HT-29 (cell line): Measurements from ENCODE around the gene PLXNA3. TPM values are rescaled to one million over a fixed set of nuclear protein-coding genes. Genes with fewer than 3 reads are reported as not detected.
A peak's percentile ranks its signal among the peaks of the same experiment; 100 is the strongest.

Experiments used
- DNase-seq: peaks from one replicate; pipeline ENCODE4 v3.0.0-alpha.2; 2015; ENCODE audit warnings: low spot score
- total RNA-seq: library from RNA; depleted of rRNA; stranded (reverse); fragments of >200 nt; shearing (Covaris generic); gene quantifications from 2 replicates; pipeline ENCODE4 v1.2.3, GENCODE V29; 2014

The PLXNA3 gene
- total RNA-seq, 1 experiment from 2014 or later = 33.6 TPM

DNA sequence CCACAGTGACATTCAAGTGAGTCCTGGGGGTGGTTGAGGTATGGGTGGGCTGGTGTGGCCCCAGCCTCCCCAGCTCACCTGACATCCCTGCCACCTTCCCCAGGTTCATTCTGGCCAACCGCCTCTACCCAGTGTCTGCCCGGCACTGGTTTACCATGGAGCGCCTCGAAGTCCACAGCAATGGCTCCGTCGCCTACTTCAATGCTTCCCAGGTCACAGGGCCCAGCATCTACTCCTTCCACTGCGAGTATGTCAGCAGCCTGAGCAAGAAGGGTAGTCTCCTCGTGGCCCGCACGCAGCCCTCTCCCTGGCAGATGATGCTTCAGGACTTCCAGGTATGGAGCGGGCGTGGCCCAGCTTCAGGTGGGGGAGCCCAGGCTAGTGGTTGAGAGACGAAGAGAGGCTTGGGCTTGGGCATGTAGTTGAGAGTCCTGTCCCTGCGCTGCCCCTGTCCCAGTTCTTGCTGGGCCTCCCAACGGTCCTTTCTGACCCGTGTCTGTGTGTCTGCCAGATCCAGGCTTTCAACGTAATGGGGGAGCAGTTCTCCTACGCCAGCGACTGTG lies 22.8 kb upstream of the PLXNA3 start:
- no peak for DNase-seq

DNA sequence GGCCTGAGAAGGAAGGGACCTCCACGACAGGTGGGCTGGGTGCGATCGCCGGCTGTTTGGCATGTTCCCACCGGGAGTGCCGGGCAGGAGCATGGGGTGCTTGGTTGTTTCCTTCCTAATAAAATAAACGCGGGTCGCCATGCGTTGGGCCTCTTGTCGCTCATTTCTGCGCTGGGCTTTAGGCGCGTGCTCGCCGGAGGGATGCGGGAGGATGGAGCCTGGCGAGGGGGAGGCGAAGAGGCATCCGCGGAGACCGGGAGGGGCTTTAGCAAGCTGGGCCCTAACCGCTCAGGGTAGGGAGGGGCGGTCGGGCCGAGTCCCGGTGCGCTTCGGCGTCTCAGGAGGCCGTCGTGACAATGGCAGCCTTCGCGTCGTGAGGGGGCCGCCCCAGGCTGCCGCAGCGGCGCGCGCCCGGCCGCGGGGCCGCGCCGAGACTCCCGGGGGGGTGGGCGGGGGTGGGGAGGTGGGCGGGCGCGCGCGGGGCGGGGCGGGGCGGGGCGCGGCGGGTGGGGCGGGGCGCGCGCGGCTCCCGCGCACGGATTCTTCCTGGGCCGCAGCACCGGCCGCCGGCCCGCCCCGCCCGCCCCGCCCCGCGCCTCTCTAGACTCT lies 21.6 kb upstream of the PLXNA3 start:
- no peak for DNase-seq

DNA sequence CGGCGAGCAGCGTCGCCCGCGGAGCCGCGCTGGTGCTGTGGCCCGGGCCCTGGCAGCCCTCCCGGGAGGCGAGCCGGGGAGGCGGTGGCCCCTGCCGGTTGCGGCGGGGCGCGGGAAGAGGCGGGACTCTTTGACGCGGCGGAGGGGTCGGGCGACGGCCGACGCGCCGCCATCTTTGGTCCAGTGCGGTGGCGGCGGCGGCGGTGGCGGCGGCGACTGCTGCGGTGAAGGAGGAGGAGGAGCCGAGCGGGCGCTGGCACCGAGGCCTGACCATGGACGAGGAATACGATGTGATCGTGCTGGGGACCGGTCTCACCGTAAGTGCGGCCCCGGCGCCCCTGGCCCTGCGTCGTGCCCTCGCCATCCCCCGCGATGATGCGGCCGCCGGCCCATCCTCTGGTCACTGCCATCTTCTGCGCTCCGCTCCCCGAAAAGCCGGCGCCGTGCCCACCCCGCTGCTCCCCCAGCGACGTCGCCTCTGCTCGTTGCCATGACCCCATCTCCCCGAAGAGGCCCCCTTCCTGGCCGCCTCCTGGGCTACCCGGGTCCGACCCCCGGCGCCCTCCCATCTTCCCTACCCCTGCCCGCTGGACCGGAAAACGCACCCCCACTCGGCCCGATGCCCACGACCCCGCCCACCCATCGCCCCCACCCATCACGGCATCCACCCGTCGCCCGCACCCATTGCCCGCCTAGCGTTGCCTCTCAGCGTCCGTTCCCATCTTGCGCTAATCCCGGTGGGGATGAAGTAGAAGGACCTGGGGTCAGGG lies 20.9 kb upstream of the PLXNA3 start, which contains the start of gene GDI1:
Gene GDI1, plus strand, starts transcription at position 172 of the 770 bp plus-strand sequence. Its CDS starts 101 bp downstream, at position 273.
- peak; percentile 31 for DNase-seq

DNA sequence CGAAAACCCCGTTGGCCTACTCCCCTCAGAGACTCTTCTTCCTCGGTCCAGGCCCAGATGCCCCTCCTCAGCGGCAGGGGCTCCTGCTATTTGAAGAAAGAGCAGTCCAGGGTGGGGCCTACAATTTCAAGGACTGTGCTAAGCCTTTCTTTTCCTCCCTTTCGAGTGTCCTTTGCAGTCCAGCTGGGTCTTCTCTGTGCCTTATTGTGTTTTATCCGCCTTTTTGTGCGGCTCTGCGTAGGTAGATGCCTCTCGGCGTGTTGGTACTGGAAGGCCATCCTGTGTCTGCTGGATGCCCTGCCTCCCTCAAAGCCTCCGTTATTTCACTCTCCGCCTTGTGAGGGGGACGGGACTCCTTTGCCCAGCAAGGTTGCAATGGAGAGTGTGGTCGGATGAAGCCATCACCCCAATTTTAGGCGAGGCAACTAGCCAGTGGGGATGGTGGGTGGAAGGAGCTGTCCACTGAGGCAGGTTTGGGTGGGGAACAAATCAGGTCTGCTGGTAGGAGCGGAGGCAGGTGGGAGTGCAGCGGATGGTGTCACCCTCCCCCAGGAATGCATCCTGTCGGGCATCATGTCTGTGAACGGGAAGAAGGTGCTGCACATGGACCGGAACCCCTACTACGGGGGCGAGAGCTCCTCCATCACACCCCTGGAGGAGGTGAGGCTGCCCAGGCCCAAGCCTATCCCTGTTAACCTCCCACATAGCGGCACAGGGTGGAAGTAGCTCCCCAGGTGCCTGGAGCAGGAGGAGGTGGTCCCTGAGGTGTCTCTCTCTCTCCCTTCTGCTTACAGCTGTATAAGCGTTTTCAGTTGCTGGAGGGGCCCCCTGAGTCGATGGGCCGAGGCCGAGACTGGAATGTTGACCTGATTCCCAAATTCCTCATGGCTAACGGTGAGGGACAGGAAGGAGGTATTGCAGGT lies 19.8 kb upstream of the PLXNA3 start:
- no peak for DNase-seq

DNA sequence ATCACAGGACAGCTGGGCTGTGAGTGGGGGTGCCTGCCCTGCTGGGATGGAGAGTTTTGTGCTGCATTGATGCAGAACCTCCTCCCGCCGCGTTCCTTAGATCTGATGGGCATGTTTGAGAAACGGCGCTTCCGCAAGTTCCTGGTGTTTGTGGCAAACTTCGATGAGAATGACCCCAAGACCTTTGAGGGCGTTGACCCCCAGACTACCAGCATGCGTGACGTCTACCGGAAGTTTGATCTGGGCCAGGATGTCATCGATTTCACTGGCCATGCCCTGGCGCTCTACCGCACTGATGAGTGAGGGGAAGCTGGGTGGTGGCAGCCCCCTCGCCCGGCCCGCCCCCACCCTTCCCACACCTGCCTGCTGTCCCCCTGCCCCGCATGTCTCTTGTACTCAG lies 18.2 kb upstream of the PLXNA3 start:
- no peak for DNase-seq

DNA sequence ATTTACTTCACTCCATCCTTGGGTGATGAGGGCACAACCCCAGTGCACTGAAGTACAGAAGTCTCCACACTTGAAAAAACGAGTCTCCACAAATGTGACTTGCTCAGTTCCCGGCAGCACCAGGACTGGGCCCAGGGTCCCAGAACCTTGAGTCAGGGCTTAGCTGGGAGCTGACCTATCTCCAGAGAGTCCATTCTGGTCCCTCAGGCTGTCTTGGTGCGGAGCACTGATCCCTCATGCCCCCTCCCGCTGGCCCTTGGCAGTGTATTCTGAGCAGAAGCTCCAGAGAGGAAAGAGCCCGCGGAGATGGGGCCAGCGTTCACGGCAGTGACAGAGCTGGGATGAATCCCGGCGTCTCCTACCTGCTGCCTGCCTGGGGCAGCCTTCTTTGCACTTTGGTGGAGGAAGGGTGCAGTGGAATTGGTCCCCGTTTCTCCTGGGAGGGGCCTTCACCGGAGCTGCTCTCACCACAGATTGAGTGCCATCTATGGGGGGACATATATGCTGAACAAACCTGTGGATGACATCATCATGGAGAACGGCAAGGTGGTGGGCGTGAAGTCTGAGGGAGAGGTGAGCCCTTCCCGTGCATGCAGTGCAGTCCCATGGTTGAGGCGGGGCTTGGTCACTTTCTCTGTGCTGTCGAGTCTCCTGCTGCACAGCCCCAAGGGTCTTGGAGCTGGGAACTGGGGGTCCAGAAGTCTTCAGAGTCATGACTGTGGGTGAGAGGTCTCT lies 17.3 kb upstream of the PLXNA3 start:
- DNase-seq = no peak

DNA sequence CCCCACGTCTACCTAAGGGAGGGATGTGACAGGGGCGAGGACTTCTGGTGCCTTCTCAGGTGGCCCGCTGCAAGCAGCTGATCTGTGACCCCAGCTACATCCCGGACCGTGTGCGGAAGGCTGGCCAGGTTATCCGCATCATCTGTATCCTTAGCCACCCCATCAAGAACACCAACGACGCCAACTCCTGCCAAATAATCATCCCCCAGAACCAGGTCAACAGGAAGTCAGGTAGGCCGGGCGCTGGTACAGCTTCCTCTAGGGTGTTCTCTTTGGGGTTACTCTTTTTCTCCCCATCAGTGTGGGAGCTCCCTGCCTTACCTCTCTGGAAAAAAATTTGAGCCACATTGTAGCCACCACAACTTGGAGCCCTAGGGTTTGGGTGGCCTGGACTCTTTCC lies 16.5 kb upstream of the PLXNA3 start:
- no peak for DNase-seq

DNA sequence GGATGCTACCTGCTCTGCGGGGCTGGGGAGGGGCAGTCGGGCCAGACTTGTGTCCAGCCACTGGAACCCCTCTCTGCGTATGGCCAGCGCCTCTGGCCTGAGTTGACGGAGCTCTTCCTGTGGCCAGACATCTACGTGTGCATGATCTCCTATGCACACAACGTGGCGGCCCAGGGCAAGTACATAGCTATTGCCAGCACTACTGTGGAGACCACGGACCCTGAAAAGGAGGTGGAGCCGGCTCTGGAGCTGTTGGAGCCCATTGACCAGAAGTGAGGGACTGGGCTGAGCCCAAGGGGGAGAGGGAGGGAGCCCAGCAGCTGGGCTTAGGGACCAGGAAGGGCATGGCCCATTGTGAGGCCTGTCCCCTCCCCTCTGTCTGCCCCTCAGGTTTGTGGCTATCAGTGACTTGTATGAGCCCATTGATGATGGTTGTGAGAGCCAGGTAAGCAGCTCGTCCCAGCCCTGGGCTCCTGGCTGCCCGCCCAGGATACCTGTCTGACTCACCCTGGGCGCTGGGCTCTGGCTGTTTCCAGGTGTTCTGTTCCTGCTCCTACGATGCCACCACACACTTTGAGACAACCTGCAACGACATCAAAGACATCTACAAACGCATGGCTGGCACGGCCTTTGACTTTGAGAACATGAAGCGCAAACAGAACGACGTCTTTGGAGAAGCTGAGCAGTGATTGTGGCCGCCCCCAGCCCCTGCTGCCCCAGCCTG lies 15.9 kb upstream of the PLXNA3 start:
- DNase-seq = peak; percentile 90

DNA sequence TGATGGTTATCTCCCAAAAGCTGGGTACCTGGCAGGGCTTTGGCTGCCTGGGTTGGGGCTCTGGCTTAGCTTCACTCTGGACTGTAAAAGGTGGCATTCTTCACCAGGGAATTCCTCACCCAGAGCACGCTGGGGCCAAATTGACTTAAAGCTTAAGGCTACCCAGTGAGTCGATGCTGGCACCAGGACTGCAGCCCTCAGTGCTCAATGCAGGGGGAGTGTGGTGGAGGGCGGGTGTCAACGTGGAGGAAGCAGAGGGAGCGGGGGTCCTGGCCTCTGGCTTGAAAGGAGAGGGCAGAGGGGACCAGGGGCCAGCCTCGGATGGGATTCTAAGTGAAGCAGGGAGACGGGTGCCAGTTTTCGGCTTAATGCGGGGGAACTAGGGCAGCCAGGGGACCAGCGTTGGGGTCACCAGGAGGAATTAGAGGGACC lies 14.6 kb upstream of the PLXNA3 start:
- no peak for DNase-seq

DNA sequence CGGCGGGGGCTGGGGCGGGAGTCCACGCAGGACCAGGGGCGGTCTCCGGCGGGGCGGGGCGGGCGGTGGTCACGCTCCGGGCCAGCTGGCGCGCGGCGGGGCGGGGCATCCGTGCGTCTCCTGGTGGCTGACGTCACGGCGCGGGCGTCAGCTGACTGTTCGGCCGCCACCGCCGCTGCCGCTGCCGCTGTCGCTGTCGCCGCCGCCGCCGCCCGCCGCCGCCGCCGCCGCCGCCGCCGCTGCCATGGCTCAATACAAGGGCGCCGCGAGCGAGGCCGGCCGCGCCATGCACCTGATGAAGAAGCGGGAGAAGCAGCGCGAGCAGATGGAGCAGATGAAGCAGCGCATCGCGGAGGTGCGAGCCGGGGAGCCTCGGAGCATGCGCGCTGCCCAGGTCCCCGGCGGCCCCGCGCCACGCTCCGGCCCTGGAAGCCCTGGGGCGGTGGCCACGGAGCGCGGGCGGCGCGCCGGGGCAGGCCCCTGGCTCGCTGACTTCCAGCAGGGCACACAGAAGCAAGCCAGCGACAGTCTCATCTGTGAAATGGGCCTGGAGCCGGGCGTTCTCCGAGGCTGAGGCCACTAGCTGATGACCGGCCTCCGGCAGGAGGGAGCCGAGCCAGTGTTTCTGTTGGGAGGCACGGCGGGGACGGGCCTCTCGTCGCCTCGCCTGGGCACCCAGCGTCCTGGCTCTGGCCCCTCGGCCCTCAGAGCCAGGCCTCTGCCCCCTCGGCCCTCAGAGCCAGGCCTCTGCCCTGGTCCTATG lies 13.9 kb upstream of the PLXNA3 start, which contains the start of gene FAM50A:
Gene FAM50A, plus strand, starts transcription at position 150 of the 763 bp plus-strand sequence. Its CDS starts 95 bp downstream, at position 245.
- DNase-seq = peak; percentile 69

DNA sequence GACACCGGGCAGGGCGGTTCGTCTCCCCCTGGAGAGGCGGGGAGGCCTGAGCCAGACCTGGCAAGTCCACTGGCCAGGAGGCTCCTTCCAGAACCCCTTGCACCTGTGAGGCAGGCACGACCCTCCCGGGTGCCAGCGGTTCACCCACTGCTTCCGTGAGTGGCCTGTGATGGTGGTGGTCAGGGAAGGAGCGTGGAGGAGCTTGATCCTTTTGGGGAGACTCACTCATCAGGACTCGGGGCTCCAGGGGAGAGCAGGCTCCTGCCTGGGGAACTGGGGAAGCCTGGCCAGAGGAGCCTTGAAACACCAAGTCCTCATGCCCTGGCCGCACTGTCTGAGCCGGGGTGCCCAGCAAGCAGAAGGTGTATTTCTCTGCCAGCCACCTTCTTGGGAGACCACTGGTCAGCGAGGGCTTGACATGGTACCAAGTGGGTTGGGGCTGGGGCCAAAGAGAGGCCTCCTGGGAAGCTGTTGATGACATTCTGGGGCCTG lies 13.3 kb upstream of the PLXNA3 start:
- peak; percentile 4 for DNase-seq

DNA sequence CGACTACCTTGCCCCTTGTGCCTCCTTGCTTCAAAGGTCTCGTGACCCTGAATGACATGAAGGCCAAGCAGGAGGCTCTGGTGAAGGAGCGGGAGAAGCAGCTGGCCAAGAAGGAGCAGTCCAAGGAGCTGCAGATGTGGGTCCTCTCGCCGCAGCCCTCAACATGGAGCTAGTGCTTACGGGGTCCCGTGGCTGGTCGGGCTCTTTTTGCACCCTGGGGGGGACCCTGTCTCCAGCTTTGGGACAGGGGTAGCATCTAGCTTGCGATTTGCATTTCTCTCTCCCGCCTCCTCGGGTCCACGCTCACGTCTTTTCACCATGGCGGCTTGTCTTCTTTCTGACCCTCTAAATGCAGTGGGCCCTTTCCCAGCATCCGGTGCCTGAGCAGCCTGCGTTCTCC lies 12.3 kb upstream of the PLXNA3 start:
- no peak for DNase-seq

DNA sequence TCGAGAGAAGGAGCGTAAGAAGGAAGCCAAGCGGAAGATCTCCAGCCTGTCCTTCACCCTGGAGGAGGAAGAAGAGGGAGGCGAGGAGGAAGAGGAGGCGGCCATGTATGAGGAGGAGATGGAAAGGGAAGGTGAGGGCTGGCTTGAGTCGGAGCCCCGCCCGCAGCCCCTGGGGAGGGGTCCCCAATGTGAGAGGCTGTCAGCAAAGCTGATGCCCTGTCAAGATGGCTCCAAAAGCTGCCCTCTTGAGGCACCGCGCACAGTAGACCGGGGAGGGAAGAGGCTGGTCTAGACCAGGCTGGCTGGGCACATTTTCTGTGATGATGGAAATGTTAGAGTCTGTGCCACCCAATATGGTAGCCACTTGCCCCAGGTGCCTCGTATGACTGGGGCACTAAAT lies 11.7 kb upstream of the PLXNA3 start:
- DNase-seq = no peak

DNA sequence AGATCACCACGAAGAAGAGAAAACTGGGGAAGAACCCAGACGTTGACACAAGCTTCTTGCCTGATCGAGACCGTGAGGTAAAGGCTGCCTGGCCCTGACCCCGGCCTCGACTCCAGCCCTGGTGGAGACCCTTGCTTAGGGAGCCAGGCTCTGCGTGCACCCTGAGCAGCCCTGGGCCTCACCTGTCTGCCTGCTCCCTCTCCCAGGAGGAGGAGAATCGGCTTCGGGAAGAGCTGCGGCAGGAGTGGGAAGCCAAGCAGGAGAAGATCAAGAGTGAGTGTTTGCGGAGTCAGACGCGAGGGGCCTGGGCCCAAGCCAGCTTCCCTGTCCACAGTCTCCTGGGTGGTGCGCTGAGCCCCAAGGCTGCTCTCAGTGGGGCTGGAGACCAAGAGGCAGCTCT lies 9.6 kb upstream of the PLXNA3 start:
- no peak for DNase-seq

DNA sequence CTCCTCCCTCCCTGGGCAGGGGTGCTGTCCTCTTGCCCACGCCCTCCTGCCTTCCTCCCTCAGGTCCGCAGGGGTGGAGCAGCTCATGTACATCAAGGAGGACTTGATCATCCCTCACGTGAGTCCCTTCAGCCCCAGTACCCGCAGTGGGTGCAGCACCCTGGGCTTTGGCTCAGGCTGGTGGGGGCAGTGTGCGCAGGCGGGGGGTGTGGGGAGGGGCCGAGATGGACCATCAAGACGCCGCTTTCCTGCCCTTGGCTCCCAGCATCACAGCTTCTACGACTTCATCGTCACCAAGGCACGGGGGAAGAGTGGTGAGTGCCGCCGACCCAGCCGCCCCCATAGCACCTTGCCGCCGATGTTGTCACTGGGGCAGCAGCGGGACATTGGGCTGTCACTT lies 8.5 kb upstream of the PLXNA3 start:
- DNase-seq = no peak

DNA sequence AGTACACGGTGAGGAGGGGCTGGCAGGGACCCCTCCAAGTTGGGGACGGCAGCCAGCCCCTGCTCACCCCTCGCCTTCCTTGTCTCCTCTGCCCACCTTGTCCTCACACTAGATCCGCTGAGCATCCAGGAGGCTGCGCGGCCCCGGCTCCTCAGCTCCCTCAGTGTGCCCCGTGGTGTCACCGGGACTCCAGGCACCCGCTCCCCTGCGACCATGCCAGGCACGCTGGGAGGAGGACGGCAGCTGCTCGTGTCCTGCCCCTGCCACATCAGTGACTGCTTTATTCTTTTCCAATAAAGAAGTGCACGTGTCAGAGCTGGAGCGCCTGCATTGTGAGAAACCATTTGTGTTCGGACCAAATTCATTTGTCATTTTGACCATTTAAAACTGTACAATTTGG lies 7.8 kb upstream of the PLXNA3 start:
- DNase-seq = no peak

DNA sequence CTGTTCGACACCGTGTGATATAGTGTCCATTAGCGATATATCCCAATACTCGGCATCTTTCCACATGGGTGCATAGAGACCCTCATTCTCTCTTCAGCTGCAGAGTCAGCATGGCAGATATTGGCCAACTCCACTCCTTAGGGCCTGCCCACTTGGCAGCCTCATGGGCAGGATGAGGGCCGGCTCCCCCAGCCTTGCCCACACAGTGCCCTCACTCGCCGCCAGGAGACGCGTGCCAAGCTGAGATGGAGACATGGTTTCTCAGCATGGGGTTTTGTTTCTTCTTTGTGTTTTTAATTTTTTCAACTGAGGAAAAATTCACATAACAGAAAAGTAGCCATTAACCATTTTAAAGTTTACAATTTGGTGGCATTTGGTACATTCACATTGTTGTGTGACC lies 5.3 kb upstream of the PLXNA3 start:
- DNase-seq = no peak

DNA sequence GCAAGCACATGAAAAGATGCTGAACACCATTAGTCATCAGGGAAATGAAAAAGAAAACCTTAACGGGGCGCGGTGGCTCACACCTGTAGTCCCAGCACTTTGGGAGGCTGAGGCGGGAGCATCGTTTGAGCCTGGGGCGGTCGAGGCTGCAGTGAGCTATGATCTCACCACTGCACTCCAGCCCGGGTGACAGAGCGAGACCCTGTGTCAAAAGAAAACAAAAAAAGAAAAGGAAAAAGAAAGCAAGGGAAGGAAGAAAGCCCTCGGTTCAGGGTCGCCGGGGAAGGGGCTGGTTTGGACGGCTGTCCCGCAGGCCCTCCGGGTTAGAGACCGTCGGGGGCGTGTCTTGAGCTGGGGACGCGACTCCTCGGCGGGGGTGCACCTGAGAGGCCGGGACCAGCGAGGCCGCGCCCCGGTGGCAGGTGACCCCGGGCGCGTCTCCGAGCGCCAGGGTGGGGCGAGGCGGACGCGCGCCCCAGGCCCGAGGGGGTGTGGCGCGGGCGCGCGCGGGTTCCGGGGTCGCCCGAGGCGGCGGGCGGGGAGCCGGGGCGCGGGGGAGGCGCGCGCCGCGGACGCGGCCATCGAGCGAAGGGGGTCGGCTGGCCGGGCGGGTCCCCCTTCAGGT lies 478 bp upstream of the PLXNA3 start:
- DNase-seq = peak; percentile 67
